Caki2 (cell line): ENCODE measurements around the gene RPP30. TPM values are rescaled to one million over a fixed set of nuclear protein-coding genes. Genes with fewer than 3 reads are reported as not detected.
"Not testable (repeated sequence)": the region's sequence is repeated elsewhere in the genome, so short reads cannot be mapped to it uniquely, and the experiment has no call there.

Source experiments
- DNase-seq: peaks from one replicate; pipeline ENCODE4 v3.0.0-alpha.2; 2015; ENCODE audit warnings: low read depth
- in situ Hi-C: cut with HindIII; loops from 2 replicates; pipeline ENCODE4 v1.10.0; 2016; ENCODE audit warnings: low sequenced_read_pairs, low pct_unique_long_range_greater_than_20kb, mixed read lengths
- total RNA-seq: library from RNA; depleted of rRNA; stranded (reverse); fragments of >200 nt; shearing (Covaris generic); gene quantifications from 2 replicates; pipeline ENCODE4 v1.2.3, GENCODE V29; 2014; ENCODE audit warnings: low replicate concordance; rRNA removed

The RPP30 gene
- total RNA-seq, 1 experiment from 2014 or later: 71.4 TPM

DNA sequence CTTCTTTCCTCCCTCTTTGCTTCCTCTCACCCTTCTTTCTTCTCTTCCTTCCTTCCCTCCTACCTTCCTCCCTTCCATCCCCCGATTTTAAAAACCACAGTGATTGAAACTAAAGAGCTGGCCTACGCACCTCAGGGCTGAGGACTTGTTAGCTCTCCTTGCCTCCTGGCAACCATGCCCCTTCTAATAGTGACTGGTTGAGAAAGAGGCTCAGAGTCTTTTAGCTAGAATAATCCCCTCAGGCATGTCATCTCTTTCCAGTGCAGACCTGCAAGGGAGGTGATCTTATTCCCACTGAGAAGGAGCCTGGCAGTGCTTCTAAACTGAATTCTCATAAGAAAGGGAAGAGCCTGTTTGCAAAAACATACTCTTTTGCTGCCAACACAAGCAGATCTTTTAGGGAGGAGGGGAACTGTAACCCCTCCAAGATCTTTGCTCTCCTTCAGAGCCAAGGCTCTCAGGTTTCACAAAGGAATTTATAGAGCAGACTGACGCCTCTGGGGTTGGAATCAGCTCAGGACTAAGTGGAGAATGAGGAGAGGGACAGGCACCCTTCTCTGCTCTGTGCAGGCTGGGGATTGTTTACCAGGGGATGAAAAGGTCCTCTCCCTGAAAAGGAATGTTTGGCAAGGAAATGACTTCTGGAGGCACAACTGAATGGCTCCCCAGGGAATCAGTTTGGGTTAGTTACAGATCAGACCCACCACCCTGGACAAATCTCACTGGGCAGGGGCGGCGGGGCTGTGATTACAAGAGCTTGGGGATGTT, 58.5 kb downstream of the RPP30 start:
- DNase-seq: peak; percentile 62
- in situ Hi-C loops: no loop called here

DNA sequence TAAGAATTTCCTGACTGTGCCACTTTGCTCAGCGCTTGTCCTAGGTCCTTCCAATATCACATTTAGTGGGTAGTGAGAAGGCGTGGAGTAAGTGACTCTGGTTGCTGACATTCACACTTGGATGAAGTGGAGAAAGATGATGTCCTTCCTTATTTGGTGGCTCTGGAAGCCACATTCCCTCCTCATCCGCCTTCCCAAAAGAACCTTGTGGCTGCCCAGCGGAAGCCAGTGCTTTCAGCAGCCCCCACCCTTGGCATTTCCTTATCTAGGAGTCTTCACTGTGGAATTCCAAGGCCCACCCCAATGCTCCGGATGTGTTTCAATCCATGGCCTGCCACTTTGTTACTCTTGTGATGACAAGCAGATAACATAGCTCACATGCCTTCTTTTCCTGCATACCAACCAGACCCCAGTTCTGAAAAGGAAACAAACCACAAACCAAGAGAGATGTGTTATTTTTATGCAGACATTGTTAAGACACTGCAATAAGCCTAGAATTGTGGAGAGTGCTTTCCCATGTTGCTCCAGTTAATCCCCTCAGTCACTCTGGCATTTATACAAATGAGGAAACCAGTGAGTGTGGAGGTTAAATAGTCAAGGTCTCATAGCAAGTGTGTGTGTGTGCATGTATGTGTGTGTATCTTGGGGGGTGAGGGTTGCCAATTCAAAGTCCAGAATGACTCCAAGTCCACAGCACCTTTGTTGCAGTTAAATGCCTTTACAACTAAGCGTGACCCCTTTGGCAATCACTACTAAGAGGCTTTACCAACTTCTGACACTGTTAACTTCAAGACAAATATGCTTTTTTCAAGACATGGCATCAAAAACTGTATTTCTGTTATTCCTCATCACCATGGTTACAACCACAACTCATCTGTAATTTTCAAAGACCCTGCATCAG, 59.4 kb downstream of the RPP30 start:
- DNase-seq: peak; percentile 93
- in situ Hi-C loops: no loop called here

DNA sequence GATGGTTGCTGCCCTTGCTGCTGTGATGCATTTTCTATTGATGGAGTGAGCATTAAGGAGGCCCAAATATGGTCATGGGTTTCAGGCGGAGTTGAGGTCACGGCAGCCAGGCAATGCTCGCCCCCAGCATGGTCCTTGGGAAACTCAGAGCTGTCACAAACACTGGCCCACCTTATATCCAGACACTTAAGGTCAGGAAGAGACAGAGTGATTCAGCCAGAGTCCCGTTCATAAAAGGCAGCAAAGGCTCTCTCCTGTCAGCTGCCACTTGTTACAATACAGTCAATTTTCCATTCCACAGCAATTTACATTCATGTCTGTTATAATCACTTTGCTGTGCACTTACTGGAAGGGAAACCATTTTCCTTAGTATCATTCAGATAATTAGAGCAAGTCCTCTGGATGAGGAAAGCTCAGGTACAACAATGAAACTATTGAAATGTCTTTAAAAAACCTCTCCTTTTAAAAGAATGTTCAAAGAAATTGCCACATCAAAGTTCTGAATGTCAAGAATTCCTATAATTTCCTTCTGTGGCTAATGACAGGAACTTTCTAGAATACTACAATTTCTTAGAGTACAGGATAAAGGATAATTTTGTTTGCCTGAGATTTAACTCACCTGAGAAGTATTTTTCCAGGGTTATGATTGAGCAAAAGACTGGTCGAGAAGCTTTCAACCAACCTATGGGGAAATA, 64.0 kb downstream of the RPP30 start:
- in situ Hi-C loops: no loop called here
- DNase-seq: no peak

DNA sequence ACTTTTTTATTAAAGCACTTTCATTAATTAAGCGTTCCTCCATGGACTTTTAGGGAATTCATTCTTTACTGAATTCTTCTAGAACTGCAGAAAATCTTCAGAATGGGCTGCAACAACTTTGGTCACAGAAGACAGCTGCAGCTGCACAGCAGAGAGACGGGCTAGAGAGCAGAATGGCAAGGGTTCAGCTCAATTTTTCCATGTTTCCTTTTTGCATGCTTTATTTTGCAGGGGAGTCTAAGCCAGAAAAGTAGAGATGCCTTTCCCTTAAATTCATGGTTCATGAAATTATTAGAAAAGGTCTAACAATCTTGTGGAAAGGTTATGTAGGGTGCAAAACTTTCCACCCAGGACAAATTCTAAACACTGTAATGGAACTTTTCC, 64.5 kb downstream of the RPP30 start:
- in situ Hi-C loops: no loop called here
- no peak for DNase-seq

DNA sequence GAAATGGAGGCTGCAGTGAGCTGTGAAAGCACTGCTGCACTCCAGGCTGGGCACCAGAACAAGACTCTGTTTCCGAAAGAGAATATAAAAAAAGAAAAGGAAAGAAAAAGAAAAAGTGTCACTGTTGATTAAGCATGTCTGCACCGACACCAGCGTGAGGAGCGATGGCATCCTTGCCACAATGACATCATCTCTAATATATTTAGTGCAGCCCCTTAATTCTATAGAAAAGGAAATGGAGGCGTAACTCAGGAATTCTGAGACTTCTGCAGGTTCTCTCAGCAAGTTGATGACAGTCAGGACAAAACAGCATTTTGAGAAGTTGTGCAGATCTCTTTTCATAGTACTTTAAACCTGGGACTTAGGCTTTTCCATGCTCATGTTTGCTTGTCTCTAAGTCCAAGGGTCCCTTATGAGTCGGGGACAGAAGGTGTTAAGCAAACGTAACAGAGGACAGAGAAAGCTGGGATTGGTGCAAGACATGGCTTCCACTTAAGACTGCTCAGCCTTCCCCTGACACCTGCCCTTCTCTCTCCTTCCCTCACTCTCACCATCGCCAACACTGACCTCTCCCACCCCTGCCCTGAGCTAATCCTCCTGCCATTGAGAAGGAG, 66.0 kb downstream of the RPP30 start:
- DNase-seq: no peak
- in situ Hi-C loops: no loop called here

DNA sequence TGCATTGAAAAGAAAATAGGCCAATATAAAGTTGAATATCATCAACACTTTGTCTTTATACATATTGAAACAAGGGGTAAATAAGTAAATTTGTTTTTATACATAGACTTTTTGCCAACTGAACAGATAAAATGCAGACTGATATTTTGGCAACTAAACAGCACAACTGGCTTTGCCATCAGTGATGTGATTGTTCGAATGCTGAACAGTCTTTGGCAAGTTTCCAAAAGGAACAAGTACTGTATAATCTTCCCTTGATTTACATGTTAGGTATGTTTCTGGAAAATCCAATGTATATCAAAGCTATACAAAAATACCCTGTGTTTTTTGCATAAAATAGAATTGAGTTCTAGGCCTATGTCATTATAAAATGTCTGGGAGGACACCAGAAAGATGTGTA, 67.3 kb downstream of the RPP30 start:
- DNase-seq: no peak
- in situ Hi-C loops: no loop called here

DNA sequence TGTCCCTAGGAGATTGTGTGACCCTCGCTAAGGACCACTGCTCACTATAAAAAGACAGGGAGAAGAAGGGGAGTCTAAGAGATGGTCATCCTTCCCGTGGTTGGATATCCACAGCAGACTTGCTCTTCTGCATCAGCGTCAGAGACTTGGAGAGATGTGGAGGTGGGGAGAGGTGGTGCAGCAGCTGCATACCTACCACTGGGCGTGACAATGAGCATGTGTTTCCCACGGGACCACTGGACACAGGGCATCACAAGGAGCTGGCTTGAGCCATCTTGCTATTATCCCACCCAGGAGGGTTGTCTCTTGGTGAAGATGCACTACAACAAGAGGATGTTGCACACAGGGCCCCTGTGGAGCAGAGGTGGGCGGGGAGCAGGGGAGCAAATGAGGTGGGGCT, 67.9 kb downstream of the RPP30 start:
- no peak for DNase-seq
- in situ Hi-C loops: no loop called here

DNA sequence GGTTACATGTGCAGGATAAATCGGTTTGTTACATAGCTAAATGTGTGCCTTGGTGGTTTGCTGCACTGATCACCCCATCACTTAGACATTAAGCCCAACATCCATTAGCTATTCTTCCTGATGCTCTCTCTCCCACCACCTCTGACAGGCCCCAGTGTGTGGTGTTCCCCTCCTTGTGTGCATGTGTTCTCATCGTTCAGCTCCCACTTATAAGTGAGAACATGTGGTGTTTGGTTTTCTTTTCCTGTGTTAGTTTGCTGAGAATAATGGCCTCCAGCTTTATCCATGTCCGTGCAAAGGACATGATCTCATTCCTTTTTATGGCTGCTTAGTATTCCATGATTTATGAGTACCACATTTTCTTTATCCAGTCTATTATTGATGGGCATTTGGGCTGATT, 71.2 kb downstream of the RPP30 start:
- in situ Hi-C loops, DNase-seq: not testable (repeated sequence)

DNA sequence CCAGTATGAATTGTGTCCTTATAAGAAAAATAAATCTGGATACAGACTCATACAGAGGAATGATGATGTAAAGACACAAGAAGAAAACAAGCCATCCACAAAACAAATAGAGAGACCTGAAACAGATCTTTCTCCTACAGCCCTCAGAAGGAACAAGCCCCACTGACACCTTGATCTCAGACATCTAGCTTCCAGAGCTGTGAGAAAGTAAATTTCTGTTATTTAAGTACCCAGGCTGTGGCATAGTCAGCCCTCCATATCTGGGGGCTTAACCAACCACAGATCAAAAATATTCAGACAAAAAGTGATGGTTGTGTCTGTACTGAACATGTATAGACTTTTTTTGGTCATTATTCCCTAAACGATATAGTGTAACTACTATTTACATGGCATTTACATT, 73.0 kb downstream of the RPP30 start:
- DNase-seq: no peak
- in situ Hi-C loops: no loop called here

DNA sequence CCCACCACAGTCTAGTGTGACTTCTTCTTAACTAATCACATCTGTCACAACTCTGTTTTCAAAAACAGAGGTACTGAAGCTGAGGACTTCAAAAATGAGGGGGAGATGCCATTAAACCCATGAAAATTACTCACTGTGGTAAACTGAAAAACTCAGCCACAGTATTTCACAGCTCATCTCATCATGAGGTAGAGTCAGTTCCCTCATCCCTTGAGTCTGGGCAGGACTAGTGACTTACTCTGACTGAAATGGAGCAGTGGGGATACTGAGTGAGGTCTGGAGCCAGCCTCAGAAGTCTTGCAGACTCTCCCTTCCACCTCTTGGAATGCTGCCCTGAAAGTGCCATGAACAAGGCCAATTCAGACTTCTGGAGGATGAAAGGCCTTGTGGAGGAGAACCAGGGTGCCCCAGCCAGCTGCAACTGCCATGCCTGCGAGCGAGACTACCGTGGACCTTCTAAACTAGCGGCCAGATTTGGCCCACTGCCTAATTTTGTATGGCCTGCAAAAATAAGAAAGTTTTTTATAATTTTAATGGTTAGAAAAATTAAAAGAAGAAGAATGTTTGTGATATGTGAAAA, 73.8 kb downstream of the RPP30 start:
- no peak for DNase-seq
- in situ Hi-C loops: no loop called here

DNA sequence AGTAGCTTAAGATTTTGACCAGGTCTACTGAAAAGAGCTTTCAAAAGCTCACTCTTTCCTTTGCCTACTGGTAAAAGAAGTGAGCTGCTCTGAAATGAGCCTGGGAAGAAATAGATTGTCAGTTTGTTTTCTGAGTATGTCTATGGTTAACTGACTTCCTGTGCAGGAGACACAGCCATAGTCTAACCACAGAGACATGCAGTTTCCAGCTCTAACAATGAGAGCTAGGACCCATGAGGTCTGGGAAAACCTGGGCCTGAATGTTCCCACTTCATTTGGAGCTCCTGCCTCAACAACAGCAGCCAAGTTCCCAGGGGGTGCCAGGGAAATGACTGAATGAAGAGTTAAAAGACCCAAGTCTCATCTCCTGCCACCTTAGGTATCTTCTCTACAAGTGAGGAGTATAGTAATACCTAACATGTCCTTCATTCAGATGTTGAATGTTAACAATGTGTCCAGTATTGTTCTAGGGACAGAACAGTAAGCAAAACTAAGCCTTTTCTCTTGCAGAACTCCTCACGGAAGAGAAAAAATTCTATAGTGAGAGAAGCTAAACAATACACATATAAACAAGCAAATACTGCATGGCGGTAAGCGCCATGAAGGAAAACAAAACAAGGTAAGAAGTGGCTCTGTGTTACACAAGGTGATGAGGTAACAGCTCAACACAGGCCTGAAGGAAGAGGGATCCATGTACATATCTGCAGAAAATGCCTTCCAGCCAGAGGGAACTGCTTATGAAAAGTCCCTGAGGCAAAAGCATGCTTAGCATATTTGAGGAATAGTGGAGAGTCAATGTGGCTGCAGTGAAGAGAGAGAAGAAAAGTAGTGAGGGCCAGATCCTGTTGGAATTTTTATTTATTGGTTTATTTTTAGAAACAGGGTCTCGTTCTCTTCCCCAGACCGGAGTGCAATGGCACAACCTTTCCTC, 75.5 kb downstream of the RPP30 start:
- DNase-seq: no peak

More for the DNA sequence above, 75.5 kb downstream of the RPP30 start:
- in situ Hi-C loops: no loop called here

Other genes with a start within 250 kb of the RPP30 start
- gene HTR7, start 13.9 kb upstream of the RPP30 start, total RNA-seq: 0.03 TPM in 1 of 2 replicates, not detected in the other
- gene ANKRD1, start 49.1 kb downstream of the RPP30 start, total RNA-seq: 30.7 and 34.4 TPM in 2 replicates